ENCODE data around the gene CAVIN2.
A peak's percentile ranks its signal among the peaks of the same experiment; 100 is the strongest.

Gene CAVIN2, protein sequence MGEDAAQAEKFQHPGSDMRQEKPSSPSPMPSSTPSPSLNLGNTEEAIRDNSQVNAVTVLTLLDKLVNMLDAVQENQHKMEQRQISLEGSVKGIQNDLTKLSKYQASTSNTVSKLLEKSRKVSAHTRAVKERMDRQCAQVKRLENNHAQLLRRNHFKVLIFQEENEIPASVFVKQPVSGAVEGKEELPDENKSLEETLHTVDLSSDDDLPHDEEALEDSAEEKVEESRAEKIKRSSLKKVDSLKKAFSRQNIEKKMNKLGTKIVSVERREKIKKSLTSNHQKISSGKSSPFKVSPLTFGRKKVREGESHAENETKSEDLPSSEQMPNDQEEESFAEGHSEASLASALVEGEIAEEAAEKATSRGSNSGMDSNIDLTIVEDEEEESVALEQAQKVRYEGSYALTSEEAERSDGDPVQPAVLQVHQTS

GRCh38 chr2:191846515-191847476 is at the start of gene CAVIN2:
Gene CAVIN2 (minus strand): TSS chr2:191847088. CDS start chr2:191846925, 163 bp downstream.
- peak; percentile 38 to 48 for DNase-seq

GRCh38 chr2:191895743-191896142 is 48.9 kb upstream of the CAVIN2 start:
- no peak for DNase-seq

DNA sequence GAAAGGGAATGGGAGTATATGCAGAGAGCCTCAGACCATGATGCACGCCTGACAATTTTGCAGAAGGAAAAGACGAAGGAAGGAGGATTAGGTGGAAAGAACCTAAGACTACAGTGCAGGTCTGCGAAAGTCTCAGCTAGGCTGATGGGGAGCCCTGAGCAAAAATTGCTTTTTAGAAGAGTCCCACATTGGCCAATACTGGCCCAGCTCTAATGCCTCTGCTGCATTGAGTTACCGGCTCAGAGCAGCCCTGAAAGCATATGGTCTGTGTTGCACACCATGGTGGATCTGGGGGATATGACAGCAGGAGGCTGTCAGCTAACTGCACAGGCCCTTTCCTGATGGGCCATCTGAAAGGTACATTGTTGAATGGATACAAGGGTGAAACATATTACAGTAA is 48.3 kb upstream of the CAVIN2 start:
- DNase-seq, result no peak

- no peak for DNase-seq
Observed at GRCh38 chr2:191894681-191895147, 47.8 kb upstream of the CAVIN2 start.

- no peak for DNase-seq
Observed at GRCh38 chr2:191892391-191892790, 45.5 kb upstream of the CAVIN2 start.

GRCh38 chr2:191891656-191892055 is 44.8 kb upstream of the CAVIN2 start:
- DNase-seq, result no peak

DNA sequence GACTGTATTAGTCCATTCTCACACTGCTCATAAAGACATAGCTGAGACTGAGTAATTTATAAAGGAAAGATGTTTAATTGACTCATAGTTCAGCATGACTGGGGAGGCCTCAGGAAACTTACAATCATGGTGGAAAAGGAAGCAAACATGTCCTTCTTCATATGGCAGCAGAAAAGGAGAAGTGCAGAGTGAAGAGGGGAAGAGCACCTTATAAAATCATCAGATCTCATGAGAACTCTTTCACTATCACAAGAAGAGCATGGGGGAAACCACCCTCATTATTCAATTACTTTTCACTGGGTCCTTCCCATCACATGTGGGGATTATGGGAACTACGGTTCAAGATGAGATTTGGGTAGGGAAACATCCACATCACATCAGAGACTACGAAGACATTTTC is 43.0 kb upstream of the CAVIN2 start:
- no peak for DNase-seq

GRCh38 chr2:191888400-191889166 is 41.7 kb upstream of the CAVIN2 start:
- DNase-seq, result no peak

DNA sequence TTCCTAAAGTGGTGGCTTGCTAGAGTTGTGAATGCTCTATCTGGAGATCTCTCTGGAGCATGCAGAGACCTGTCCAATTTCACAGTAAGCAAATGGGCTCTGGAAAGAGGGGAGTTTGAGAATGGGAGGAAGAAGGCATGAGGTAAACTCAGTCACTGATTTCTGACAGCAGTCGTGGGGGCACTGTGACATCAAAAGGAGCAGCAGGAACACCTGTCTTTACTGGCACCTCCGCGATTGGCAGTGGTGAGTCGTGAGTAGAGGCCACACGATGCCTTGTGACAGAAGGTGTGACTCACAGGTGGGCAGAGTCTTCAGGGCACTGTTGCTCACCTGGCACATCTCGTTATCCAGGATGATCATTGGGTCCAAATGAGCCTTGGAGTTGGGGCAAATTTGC is 38.8 kb upstream of the CAVIN2 start:
- DNase-seq, result no peak

DNA sequence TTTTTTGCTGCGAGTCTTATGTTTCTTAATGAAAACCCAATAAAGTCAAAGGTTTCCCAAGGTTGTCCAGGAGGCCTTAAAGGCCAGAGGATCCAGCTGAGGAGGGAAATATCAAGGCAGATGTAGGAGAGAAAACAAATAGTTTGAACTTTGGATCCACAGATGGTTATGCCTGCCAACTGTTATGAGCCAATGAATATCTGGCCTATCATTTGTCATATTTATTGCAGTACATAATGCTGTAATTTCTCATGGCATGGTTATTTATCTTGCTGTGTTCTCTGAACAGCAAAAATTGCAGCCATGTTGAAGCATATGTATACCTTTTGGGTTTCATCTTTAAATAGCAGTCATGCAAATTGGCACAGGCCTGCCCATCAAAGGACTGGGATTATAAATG is 38.2 kb upstream of the CAVIN2 start:
- DNase-seq, result no peak

DNA sequence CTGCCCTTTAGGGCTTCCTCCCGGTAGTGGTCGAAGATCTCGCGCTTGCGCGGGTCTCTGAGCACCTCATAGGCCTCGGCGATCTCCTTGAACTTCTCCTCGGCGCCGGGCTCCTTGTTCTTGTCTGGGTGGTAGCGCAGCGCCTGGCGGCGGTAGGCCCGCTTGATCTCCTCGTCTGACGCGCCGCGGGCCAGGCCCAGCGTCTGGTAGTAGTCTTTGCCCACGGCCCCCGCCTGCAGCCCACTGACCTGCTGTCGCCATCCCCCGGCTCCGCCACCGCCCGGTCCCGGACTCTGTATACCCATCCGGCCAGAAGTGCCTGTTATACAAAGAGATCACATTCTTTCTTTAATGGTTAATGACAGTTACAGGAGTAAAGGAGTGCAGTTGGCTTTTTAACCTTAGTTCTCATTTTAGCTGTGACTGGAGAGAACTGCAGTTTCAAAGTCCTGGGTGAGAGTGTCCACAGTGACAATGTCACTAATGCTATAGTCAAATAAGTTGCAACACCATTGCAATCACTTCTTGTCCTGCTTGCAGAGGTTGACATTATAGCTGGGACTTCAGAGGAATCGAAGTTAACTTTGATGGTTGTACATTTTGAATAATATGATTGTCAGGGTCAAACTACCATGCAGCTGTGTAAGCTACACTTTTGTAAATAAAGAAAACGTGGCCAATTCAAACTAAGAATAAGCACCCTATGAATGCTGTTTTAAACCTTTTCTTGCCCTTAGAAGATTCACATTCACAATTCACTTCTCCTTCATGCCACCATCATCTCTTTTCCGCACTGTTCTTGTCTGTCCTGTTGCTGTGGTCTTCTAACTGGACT is 35.3 kb upstream of the CAVIN2 start:
- DNase-seq, result no peak

DNA sequence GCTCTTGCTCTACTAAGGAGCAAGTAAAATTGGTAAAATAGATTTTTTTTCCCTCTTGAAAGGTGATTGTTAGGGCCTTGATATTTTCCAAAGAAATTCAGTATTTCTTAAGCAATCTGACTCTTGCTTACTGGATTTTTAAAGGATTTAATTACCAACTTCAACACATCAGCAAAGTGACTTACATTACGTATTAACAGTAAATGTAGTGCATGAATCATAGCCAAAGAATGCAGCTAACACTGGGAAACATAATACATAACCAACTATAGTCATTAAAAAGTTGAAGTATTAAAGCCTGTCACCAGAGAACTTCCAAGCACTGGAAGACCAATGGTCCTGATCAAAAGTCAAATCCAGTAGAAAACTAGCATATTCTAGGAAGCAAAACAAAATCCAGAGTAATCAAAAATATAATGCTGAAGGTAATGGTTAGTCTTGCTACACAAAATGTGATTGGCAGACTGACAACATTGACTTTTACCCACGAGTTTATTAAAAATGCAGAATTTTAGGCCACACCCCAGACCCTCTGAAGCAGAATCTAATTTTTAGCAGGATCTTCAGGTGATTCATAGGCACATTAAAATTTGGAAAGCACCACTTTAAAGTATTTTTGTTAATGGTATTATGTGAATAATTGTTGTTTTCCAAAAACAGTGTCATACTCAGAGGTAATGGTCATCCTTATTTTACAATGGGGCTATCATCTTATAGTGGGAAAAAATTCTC is 31.8 kb upstream of the CAVIN2 start:
- no peak for DNase-seq

DNA sequence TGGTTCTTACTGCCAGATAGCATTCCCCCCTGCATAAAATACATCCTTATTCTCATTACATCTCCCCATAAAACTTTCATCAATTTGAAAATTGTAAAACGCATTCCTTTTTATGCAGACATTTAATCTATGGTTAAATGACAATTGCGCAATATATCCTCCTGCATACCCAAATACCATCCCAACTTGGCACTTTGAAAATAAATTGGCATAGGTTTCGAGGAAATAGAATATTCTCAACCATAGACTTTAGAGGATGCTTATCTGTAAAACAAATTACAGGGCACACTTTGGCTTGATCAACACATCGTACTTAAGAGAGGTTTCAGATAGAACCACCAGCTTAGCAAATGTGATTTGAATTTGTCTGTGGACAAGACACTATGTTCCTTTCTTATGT is 31.0 kb upstream of the CAVIN2 start:
- DNase-seq, result no peak

GRCh38 chr2:191875859-191876258 is 29.0 kb upstream of the CAVIN2 start:
- no peak for DNase-seq

- no peak for DNase-seq
Observed at GRCh38 chr2:191870744-191871143, 23.9 kb upstream of the CAVIN2 start.

DNA sequence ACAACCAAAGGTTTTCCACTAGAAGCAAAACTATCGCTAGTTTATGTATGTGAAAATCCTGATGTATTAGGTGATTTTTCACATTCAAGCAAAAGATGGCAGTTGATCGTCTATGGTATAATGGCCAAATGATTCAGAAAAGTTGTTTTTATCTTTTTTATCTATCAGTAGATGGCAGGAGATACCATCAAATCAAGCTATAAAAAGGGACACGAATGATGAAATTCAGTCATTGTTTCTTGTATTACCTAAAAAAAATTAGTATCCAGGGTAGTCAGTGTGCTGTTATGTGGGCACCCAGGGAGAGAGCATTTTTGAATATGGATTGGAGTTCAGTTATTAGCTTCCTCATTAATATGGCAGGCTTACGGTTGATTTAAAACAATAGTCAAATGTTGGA is 22.9 kb upstream of the CAVIN2 start:
- no peak for DNase-seq

DNA sequence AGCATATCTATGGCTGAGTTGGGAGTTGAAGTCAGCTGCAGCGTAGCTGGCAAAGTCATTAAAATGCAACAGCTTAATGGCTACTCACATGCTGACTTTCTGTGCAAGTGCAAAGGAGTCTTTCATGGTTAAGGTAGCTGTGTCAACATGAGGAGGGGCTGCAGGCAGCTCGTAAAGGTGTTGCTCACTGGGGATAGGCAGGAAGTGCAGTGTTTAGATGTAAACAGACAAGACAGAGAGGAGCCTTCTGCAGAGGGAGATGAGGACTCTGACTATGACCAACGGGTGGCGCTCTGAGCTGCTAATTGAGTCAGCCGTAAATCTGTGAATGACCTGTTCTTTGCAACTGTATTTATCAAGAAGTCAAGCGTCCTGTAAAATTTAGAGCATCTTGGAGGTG is 22.3 kb upstream of the CAVIN2 start:
- no peak for DNase-seq

DNA sequence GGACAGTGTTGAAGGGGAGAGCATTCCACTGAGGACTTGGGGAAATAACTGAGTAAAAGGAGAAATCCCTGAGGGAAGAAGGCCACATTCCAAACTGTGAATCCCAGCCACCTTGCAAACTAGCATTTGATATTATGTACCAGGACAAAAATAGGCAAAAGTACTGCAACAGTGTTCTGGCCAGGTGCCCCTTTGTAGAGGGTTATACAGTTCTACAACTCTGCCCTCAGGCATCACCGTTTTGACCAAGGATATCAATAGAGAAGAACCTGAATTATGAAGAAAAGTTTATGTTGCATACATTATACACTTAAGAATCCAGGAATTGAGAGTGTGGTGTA is 20.6 kb upstream of the CAVIN2 start:
- DNase-seq, result no peak

DNA sequence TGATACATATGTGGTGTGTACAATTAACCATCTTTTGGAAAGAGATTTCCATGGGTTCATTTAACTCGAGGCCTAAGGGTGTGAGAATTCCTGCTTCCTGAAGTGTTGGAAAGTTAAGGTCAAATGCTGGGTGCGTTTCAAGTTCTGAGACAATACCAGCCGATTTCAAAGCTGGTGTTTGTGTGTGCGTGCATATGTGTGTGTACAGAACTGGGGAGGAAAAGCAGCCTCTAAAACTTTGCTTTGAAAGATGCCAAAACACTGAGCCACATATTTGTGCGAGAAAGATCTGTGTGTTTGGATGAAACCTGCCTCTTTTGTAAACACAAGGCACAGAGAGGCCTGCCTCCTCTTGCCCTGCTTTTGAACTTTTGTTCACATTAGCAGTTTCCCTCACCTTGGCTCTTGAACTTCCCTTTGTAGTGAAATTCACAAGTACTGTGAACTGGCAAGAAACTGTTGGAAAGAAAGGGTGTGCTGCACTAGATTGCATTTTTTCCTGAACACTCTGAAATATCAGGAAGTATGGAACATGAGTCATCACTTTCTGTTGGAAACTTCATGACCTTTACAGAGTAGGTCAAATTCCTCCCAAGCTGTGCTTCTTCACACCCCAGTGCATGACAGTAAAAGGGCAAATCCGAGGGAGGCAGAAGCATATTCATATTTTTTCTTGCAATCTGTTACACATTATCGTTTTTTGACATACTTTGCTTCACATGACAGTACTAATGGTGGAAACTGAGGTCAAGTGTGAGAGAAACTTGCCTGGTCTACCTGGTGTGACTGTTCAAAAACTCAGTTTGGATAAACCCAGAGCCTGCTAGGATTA is 20.0 kb upstream of the CAVIN2 start:
- DNase-seq, result peak; percentile 48 to 78

GRCh38 chr2:191866195-191866594 is 19.3 kb upstream of the CAVIN2 start:
- DNase-seq, result no peak

Data from inflammatory macrophage treated with lipopolysaccharide for 1 hour (primary cell).